ENCODE results near the gene CRYAA.

Gene CRYAA

GRCh38 chr21:43204638-43205037 is 35.8 kb downstream of the CRYAA start:
- DNase-seq = no peak

- DNase-seq = no peak
Observed at GRCh38 chr21:43206231-43207042, 37.6 kb downstream of the CRYAA start.

GRCh38 chr21:43207043-43207315 is 38.2 kb downstream of the CRYAA start:
- no peak for DNase-seq

GRCh38 chr21:43207868-43208267 is 39.1 kb downstream of the CRYAA start:
- no peak for DNase-seq

GRCh38 chr21:43208561-43209332 is 39.9 kb downstream of the CRYAA start:
- DNase-seq = no peak

GRCh38 chr21:43209575-43210453 is 41.0 kb downstream of the CRYAA start:
- DNase-seq = no peak

GRCh38 chr21:43210454-43211071 is 41.8 kb downstream of the CRYAA start:
- no peak for DNase-seq

GRCh38 chr21:43211072-43211759 is 42.4 kb downstream of the CRYAA start:
- DNase-seq = no peak

GRCh38 chr21:43211760-43212115 is 42.9 kb downstream of the CRYAA start:
- no peak for DNase-seq

Measured in NCI-H1930 (cell line).